ENCODE data around the gene PLA2G4F.

The PLA2G4F gene

GRCh38 chr15:42190370-42190769 lies 33.9 kb upstream of the PLA2G4F start:
- Histone ChIP-seq H3K27me3 (ENCODE audit: control insufficient read depth, insufficient read depth, low read length) (no peaks in the 10 kb centered on the region), H3K9me3 (ENCODE audit: control insufficient read depth, insufficient read depth, low read length) (no peaks in the 10 kb centered on the region), H3K36me3 (ENCODE audit: control insufficient read depth, insufficient read depth, low read length) (no peaks in the 10 kb centered on the region; the same call in 1 of the 2 replicates), H3K27ac (ENCODE audit: low read length) (no peak overlapping the region), H3K4me1 (ENCODE audit: control insufficient read depth, insufficient read depth, low read length) (no peaks in the 10 kb centered on the region), H3K4me3 (ENCODE audit: low read length) (no peak overlapping the region)
- no peak for DNase-seq (ENCODE audit: low read depth, low spot score)
- WGBS (ENCODE audit: insufficient coverage, insufficient read length) = no CpG with 5 or more reads among the region's 2 CpGs

GRCh38 chr15:42185801-42186200 lies 29.4 kb upstream of the PLA2G4F start:
- H3K36me3 ChIP-seq (ENCODE audit: control insufficient read depth, insufficient read depth, low read length) = peaks cover 4% of the 10 kb centered on the region; the same call in 1 of the 2 replicates
- DNase-seq (ENCODE audit: low read depth, low spot score) = no peak
- H3K9me3 ChIP-seq (ENCODE audit: control insufficient read depth, insufficient read depth, low read length) = no peaks in the 10 kb centered on the region
- no peaks in the 10 kb centered on the region for H3K4me1 ChIP-seq (ENCODE audit: control insufficient read depth, insufficient read depth, low read length)
- WGBS (ENCODE audit: insufficient coverage, insufficient read length) = no CpG with 5 or more reads among the region's 1 CpG
- no peaks in the 10 kb centered on the region for H3K27me3 ChIP-seq (ENCODE audit: control insufficient read depth, insufficient read depth, low read length)
- no peak overlapping the region for H3K4me3 ChIP-seq (ENCODE audit: low read length)
- H3K27ac ChIP-seq (ENCODE audit: low read length) = no peak overlapping the region

GRCh38 chr15:42184736-42185135 lies 28.3 kb upstream of the PLA2G4F start:
- no peak for DNase-seq (ENCODE audit: low read depth, low spot score)
- no CpG with 5 or more reads among the region's 4 CpGs for WGBS (ENCODE audit: insufficient coverage, insufficient read length)
- Histone ChIP-seq H3K27ac (ENCODE audit: low read length) (no peak overlapping the region), H3K4me3 (ENCODE audit: low read length) (no peak overlapping the region), H3K4me1 (ENCODE audit: control insufficient read depth, insufficient read depth, low read length) (no peaks in the 10 kb centered on the region), H3K27me3 (ENCODE audit: control insufficient read depth, insufficient read depth, low read length) (no peaks in the 10 kb centered on the region), H3K9me3 (ENCODE audit: control insufficient read depth, insufficient read depth, low read length) (no peaks in the 10 kb centered on the region), H3K36me3 (ENCODE audit: control insufficient read depth, insufficient read depth, low read length) (peaks cover 4% of the 10 kb centered on the region; the same call in 1 of the 2 replicates)

GRCh38 chr15:42184296-42184695 lies 27.9 kb upstream of the PLA2G4F start:
- WGBS (ENCODE audit: insufficient coverage, insufficient read length) = no CpG with 5 or more reads among the region's 5 CpGs
- no peak for DNase-seq (ENCODE audit: low read depth, low spot score)
- no peaks in the 10 kb centered on the region for H3K27me3 ChIP-seq (ENCODE audit: control insufficient read depth, insufficient read depth, low read length)
- H3K27ac ChIP-seq (ENCODE audit: low read length) = no peak overlapping the region
- no peaks in the 10 kb centered on the region for H3K9me3 ChIP-seq (ENCODE audit: control insufficient read depth, insufficient read depth, low read length)
- peaks cover 4% of the 10 kb centered on the region; the same call in 1 of the 2 replicates for H3K36me3 ChIP-seq (ENCODE audit: control insufficient read depth, insufficient read depth, low read length)
- no peak overlapping the region for H3K4me3 ChIP-seq (ENCODE audit: low read length)
- H3K4me1 ChIP-seq (ENCODE audit: control insufficient read depth, insufficient read depth, low read length) = no peaks in the 10 kb centered on the region

- H3K27me3 ChIP-seq (ENCODE audit: control insufficient read depth, insufficient read depth, low read length) = no peaks in the 10 kb centered on the region
- DNase-seq (ENCODE audit: low read depth, low spot score) = no peak
- no peaks in the 10 kb centered on the region for H3K9me3 ChIP-seq (ENCODE audit: control insufficient read depth, insufficient read depth, low read length)
- H3K4me1 ChIP-seq (ENCODE audit: control insufficient read depth, insufficient read depth, low read length) = no peaks in the 10 kb centered on the region
- no peak overlapping the region for H3K4me3 ChIP-seq (ENCODE audit: low read length)
- H3K27ac ChIP-seq (ENCODE audit: low read length) = no peak overlapping the region
- peaks cover 6% of the 10 kb centered on the region; the same call in 1 of the 2 replicates for H3K36me3 ChIP-seq (ENCODE audit: control insufficient read depth, insufficient read depth, low read length)
- WGBS (ENCODE audit: insufficient coverage, insufficient read length) = no CpG with 5 or more reads among the region's 6 CpGs
Observed at GRCh38 chr15:42182961-42183360, 26.5 kb upstream of the PLA2G4F start.

- H3K36me3 ChIP-seq (ENCODE audit: control insufficient read depth, insufficient read depth, low read length) = peaks cover 6% of the 10 kb centered on the region; the same call in 1 of the 2 replicates
- no CpG with 5 or more reads among the region's 6 CpGs for WGBS (ENCODE audit: insufficient coverage, insufficient read length)
- DNase-seq (ENCODE audit: low read depth, low spot score) = no peak
Observed at GRCh38 chr15:42182328-42182886, 26.0 kb upstream of the PLA2G4F start.

GRCh38 chr15:42178056-42178455 lies 21.6 kb upstream of the PLA2G4F start:
- H3K9me3 ChIP-seq (ENCODE audit: control insufficient read depth, insufficient read depth, low read length) = no peaks in the 10 kb centered on the region
- no peaks in the 10 kb centered on the region for H3K4me1 ChIP-seq (ENCODE audit: control insufficient read depth, insufficient read depth, low read length)
- WGBS (ENCODE audit: insufficient coverage, insufficient read length) = no CpG with 5 or more reads among the region's 2 CpGs
- H3K27ac ChIP-seq (ENCODE audit: low read length) = no peak overlapping the region
- no peaks in the 10 kb centered on the region for H3K27me3 ChIP-seq (ENCODE audit: control insufficient read depth, insufficient read depth, low read length)
- no peak overlapping the region for H3K4me3 ChIP-seq (ENCODE audit: low read length)
- peaks cover 6% of the 10 kb centered on the region; the same call in 1 of the 2 replicates for H3K36me3 ChIP-seq (ENCODE audit: control insufficient read depth, insufficient read depth, low read length)
- no peak for DNase-seq (ENCODE audit: low read depth, low spot score)

More at GRCh38 chr15:42182328-42182886, 26.0 kb upstream of the PLA2G4F start:
- no peaks in the 10 kb centered on the region for H3K27me3 ChIP-seq (ENCODE audit: control insufficient read depth, insufficient read depth, low read length)
- no peaks in the 10 kb centered on the region for H3K9me3 ChIP-seq (ENCODE audit: control insufficient read depth, insufficient read depth, low read length)
- no peak overlapping the region for H3K27ac ChIP-seq (ENCODE audit: low read length)
- no peaks in the 10 kb centered on the region for H3K4me1 ChIP-seq (ENCODE audit: control insufficient read depth, insufficient read depth, low read length)
- H3K4me3 ChIP-seq (ENCODE audit: low read length) = no peak overlapping the region

- no peak for DNase-seq (ENCODE audit: low read depth, low spot score)
- no CpG with 5 or more reads among the region's 5 CpGs for WGBS (ENCODE audit: insufficient coverage, insufficient read length)
Observed at GRCh38 chr15:42175671-42176070, 19.2 kb upstream of the PLA2G4F start.

GRCh38 chr15:42172475-42172874 lies 16.0 kb upstream of the PLA2G4F start:
- no peaks in the 10 kb centered on the region for H3K4me1 ChIP-seq (ENCODE audit: control insufficient read depth, insufficient read depth, low read length)
- H3K4me3 ChIP-seq (ENCODE audit: low read length) = no peak overlapping the region
- WGBS (ENCODE audit: insufficient coverage, insufficient read length) = no CpG with 5 or more reads among the region's 5 CpGs
- peaks cover 2% of the 10 kb centered on the region; the same call in 1 of the 2 replicates for H3K36me3 ChIP-seq (ENCODE audit: control insufficient read depth, insufficient read depth, low read length)
- no peak overlapping the region for H3K27ac ChIP-seq (ENCODE audit: low read length)
- no peak for DNase-seq (ENCODE audit: low read depth, low spot score)
- no peaks in the 10 kb centered on the region for H3K9me3 ChIP-seq (ENCODE audit: control insufficient read depth, insufficient read depth, low read length)
- H3K27me3 ChIP-seq (ENCODE audit: control insufficient read depth, insufficient read depth, low read length) = no peaks in the 10 kb centered on the region

More at GRCh38 chr15:42175671-42176070, 19.2 kb upstream of the PLA2G4F start:
- H3K4me3 ChIP-seq (ENCODE audit: low read length) = no peak overlapping the region
- H3K36me3 ChIP-seq (ENCODE audit: control insufficient read depth, insufficient read depth, low read length) = peaks cover 4% of the 10 kb centered on the region; the same call in 1 of the 2 replicates
- H3K9me3 ChIP-seq (ENCODE audit: control insufficient read depth, insufficient read depth, low read length) = no peaks in the 10 kb centered on the region
- no peaks in the 10 kb centered on the region for H3K4me1 ChIP-seq (ENCODE audit: control insufficient read depth, insufficient read depth, low read length)
- H3K27me3 ChIP-seq (ENCODE audit: control insufficient read depth, insufficient read depth, low read length) = no peaks in the 10 kb centered on the region
- no peak overlapping the region for H3K27ac ChIP-seq (ENCODE audit: low read length)

GRCh38 chr15:42171795-42172194 lies 15.4 kb upstream of the PLA2G4F start:
- WGBS (ENCODE audit: insufficient coverage, insufficient read length) = no CpG with 5 or more reads among the region's 1 CpG
- DNase-seq (ENCODE audit: low read depth, low spot score) = no peak
- H3K36me3 ChIP-seq (ENCODE audit: control insufficient read depth, insufficient read depth, low read length) = peaks cover 7% of the 10 kb centered on the region; the same call in 1 of the 2 replicates

GRCh38 chr15:42171122-42171521 lies 14.7 kb upstream of the PLA2G4F start:
- DNase-seq (ENCODE audit: low read depth, low spot score) = no peak
- Histone ChIP-seq H3K36me3 (ENCODE audit: control insufficient read depth, insufficient read depth, low read length) (peaks cover 13% of the 10 kb centered on the region; the same call in 1 of the 2 replicates), H3K4me1 (ENCODE audit: control insufficient read depth, insufficient read depth, low read length) (no peaks in the 10 kb centered on the region), H3K4me3 (ENCODE audit: low read length) (no peak overlapping the region), H3K9me3 (ENCODE audit: control insufficient read depth, insufficient read depth, low read length) (no peaks in the 10 kb centered on the region), H3K27me3 (ENCODE audit: control insufficient read depth, insufficient read depth, low read length) (no peaks in the 10 kb centered on the region), H3K27ac (ENCODE audit: low read length) (no peak overlapping the region)
- no CpG with 5 or more reads among the region's 1 CpG for WGBS (ENCODE audit: insufficient coverage, insufficient read length)

More at GRCh38 chr15:42171795-42172194, 15.4 kb upstream of the PLA2G4F start:
- Histone ChIP-seq H3K27ac (ENCODE audit: low read length) (no peak overlapping the region), H3K27me3 (ENCODE audit: control insufficient read depth, insufficient read depth, low read length) (no peaks in the 10 kb centered on the region), H3K9me3 (ENCODE audit: control insufficient read depth, insufficient read depth, low read length) (no peaks in the 10 kb centered on the region), H3K4me3 (ENCODE audit: low read length) (no peak overlapping the region), H3K4me1 (ENCODE audit: control insufficient read depth, insufficient read depth, low read length) (no peaks in the 10 kb centered on the region)
